Body of pancreas (tissue), 4 donors: ENCODE data around the gene RGS10. TPM values are rescaled to one million over a fixed set of nuclear protein-coding genes. Genes with fewer than 3 reads are reported as not detected.

Experiments used
- ATAC-seq: fragments of 150-250 bp; one replicate; pipeline ENCODE4 v1.9.1; 2016
- DNase-seq, 4 donors: peaks; one replicate each; pipeline ENCODE4 v3.0.0-alpha.2; 2019
- H3K27ac ChIP-seq, 4 donors: fragments of 200-600 bp; sonication (generic); 1 replicate in 3 of 4; 2 replicates in 1 of 4; pipeline versions ENCODE4 v1.5.1 to v1.6.1; 2016 to 2019; ENCODE audit warnings: mild to moderate bottlenecking in 1 of 4, mixed read lengths in 1 of 4, moderate library complexity in 1 of 4
- H3K27me3 ChIP-seq, 2 donors: fragments of 200-600 bp; sonication (generic); one replicate each; pipeline ENCODE4 v1.6.0; 2016; ENCODE audit warnings: mild to moderate bottlenecking in 1 of 2
- H3K36me3 ChIP-seq, 2 donors: fragments of 200-600 bp; sonication (generic); replicated peaks in 1 of 2; 2 replicates each; pipeline ENCODE4 v1.5.1; 2016; ENCODE audit warnings: low read depth in 2 of 2; ENCODE audit not compliant: insufficient read depth in 1 of 2
- H3K4me1 ChIP-seq: fragments of 200-600 bp; sonication (generic); one replicate; pipeline ENCODE4 v1.6.0; 2016
- H3K4me3 ChIP-seq, 2 donors: fragments of 200-600 bp; sonication (generic); 1 replicate in 1 of 2; 2 replicates in 1 of 2; pipeline ENCODE4 v1.5.1; 2016 to 2019
- H3K9me3 ChIP-seq, 3 donors: fragments of 200-600 bp; sonication (generic); 1 replicate in 2 of 3; 2 replicates in 1 of 3; pipeline ENCODE4 v1.5.1; 2016
- POLR2A ChIP-seq, 3 donors: fragments of 450-650 bp; IDR thresholded peaks; one replicate each; pipeline ENCODE4 v1.6.1; 2016; ENCODE audit warnings: antibody characterized with exemption in 3 of 3, mild to moderate bottlenecking in 2 of 3
- WGBS, 2 donors: methylation state at CpG; one replicate each; pipeline ENCODE4 v1.1.5; 2017; 5-methylcytosine and 5-hydroxymethylcytosine counted together
- intact Hi-C: fragments of 100-400 bp; cut with DNase I; formaldehyde crosslinking; loops from one replicate; pipeline ENCODE4 v1.15.1; 2023
- total RNA-seq, 2 donors: library from RNA; depleted of rRNA; stranded (reverse); fragments of >200 nt; gene quantifications; one replicate each; pipeline ENCODE4 v1.1.0, GENCODE V29; 2016
- TF ChIP-seq, protein P1 (sequence below), 7 experiments: fragments of 450-650 bp in 4 of 7; fragments of 200-600 bp in 3 of 7; sonication (generic) in 3 of 7; IDR thresholded peaks; one replicate each; pipeline ENCODE4 v1.5.1; 2016 to 2019; ENCODE audit warnings: antibody characterized with exemption in 7 of 7

Gene RGS10
- total RNA-seq, 2 donors from 2014 or later: 13.2 to 21.3 TPM

GRCh38 chr10:119481781-119482426, 60.6 kb downstream of the RGS10 start:
- no peaks in the 10 kb centered on the region for H3K4me1 ChIP-seq
- no peak for TF ChIP-seq POLR2A (IDR thresholded peaks at IDR 0.05)
- TF ChIP-seq, protein P1, sequence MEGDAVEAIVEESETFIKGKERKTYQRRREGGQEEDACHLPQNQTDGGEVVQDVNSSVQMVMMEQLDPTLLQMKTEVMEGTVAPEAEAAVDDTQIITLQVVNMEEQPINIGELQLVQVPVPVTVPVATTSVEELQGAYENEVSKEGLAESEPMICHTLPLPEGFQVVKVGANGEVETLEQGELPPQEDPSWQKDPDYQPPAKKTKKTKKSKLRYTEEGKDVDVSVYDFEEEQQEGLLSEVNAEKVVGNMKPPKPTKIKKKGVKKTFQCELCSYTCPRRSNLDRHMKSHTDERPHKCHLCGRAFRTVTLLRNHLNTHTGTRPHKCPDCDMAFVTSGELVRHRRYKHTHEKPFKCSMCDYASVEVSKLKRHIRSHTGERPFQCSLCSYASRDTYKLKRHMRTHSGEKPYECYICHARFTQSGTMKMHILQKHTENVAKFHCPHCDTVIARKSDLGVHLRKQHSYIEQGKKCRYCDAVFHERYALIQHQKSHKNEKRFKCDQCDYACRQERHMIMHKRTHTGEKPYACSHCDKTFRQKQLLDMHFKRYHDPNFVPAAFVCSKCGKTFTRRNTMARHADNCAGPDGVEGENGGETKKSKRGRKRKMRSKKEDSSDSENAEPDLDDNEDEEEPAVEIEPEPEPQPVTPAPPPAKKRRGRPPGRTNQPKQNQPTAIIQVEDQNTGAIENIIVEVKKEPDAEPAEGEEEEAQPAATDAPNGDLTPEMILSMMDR (IDR thresholded peaks at IDR 0.05): no peak
- intact Hi-C loops: no loop called here
- WGBS, 2 donors: 79 to 82% methylated on average over 11 to 12 of the region's 12 CpGs
- H3K9me3 ChIP-seq: no peaks in the 10 kb centered on the region
- H3K4me3 ChIP-seq: no peak overlapping the region
- no peaks in the 10 kb centered on the region for H3K36me3 ChIP-seq
- ATAC-seq (no peak), DNase-seq (no peak)
- H3K27me3 ChIP-seq: no peaks in the 10 kb centered on the region
- no peak overlapping the region for H3K27ac ChIP-seq

DNA sequence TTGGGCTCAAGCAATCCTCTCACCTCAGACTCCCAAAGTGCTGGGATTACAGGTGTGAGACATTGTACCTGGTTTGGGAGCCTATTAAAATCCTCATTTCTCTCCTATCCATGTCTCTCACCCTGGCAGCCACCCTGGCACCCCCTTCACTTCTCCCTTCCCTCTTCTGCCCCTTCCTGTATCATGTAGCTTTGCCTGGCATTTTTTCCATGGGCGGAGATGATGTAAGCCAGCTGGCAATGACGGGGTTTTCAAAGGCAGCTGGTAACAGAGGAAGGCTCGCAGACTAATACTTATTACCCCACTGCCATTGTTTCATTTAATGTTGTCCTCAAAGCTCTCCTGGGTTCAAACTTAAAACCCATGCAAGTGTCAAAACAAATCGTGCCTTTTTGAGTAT, 61.9 kb downstream of the RGS10 start:
- Histone ChIP-seq H3K9me3 (no peaks in the 10 kb centered on the region), H3K36me3 (no peaks in the 10 kb centered on the region), H3K27me3 (no peaks in the 10 kb centered on the region), H3K4me1 (no peaks in the 10 kb centered on the region), H3K27ac (no peak overlapping the region), H3K4me3 (no peak overlapping the region)
- intact Hi-C loops: no loop called here
- TF ChIP-seq POLR2A (IDR thresholded peaks at IDR 0.05): no peak
- TF ChIP-seq, protein P1 (IDR thresholded peaks at IDR 0.05): no peak
- ATAC-seq: no peak
- no peak for DNase-seq
- WGBS, 2 donors: 54 to 58% methylated on average over 4 of the region's 4 CpGs

DNA sequence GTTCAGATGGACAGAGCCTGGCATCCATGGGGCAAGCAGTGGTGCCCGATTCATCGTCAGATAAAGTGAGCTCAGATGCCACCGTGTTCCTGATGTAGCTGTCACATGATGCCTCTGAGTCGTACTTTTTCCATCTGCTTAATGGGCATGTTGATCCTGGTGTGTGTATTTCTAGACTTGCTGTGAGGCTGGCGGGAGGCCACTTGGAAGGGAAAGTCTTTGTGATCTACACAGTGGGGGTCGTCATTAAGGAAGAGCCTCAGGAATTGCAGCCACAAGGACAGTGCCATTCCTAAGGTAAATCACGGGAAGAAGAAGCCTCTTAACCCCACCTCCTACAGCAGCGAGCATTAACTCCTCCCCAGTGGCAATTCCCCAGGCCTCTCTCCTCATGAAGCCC, 63.0 kb downstream of the RGS10 start:
- H3K36me3 ChIP-seq: no peaks in the 10 kb centered on the region
- no peaks in the 10 kb centered on the region for H3K27me3 ChIP-seq
- no peaks in the 10 kb centered on the region for H3K9me3 ChIP-seq
- H3K27ac ChIP-seq: no peak overlapping the region
- 43 to 48% methylated on average over 5 to 8 of the region's 8 CpGs for WGBS, 2 donors
- H3K4me3 ChIP-seq: no peak overlapping the region
- TF ChIP-seq POLR2A (IDR thresholded peaks at IDR 0.05): no peak
- TF ChIP-seq, protein P1 (IDR thresholded peaks at IDR 0.05): no peak
- intact Hi-C loops: no loop called here
- DNase-seq: no peak
- H3K4me1 ChIP-seq: no peaks in the 10 kb centered on the region
- no peak for ATAC-seq

DNA sequence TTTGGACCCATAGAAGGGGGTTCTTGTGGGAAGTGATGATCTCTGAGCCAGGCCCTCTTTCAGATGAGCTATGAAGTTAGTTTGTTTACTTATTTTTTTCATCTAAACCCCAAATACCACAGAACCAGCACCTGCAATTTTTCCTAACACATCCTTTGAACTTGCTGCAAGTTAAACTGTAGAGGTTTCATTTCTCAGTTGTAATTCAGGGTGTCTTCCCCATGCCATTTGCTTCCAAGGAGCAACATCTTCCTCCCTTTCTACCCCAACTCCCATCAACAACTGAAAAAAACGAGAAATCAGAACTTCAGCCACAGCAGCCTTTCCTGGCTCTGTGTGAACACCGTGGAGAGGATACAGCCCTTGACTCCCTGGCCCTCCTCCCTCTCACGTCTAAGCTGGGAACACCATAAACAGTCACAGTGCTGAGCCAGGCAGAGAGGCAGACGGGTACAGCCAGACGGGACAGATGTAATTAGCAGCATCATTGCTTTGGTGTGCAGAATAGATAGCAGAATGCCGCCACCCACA, 63.6 kb downstream of the RGS10 start:
- no peak for ATAC-seq
- DNase-seq: no peak
- Histone ChIP-seq H3K4me3 (no peak overlapping the region), H3K27ac (no peak overlapping the region), H3K4me1 (no peaks in the 10 kb centered on the region), H3K9me3 (no peaks in the 10 kb centered on the region), H3K36me3 (no peaks in the 10 kb centered on the region), H3K27me3 (no peaks in the 10 kb centered on the region)
- 35 to 42% methylated on average over 6 of the region's 6 CpGs for WGBS, 2 donors
- intact Hi-C loops: no loop called here
- TF ChIP-seq, protein P1 (IDR thresholded peaks at IDR 0.05): no peak
- TF ChIP-seq POLR2A (IDR thresholded peaks at IDR 0.05): no peak
